HEK293 (cell line): ENCODE results near the gene ESPL1.
A peak's percentile ranks its signal among the peaks of the same experiment; 100 is the strongest.

Source experiments
- ELK4 ChIP-seq: IDR thresholded peaks from 2 replicates; pipeline ENCODE4 v1.6.1; 2011; ENCODE audit warnings: mild to moderate bottlenecking, low read depth, low read length, borderline replicate concordance
- GLI4 ChIP-seq: fragments of 450-650 bp; formaldehyde crosslinking; IDR thresholded peaks from 2 replicates; pipeline ENCODE4 v1.5.1; 2016; ENCODE audit warnings: missing biosample characterization, missing genetic modification characterization
- SP3 ChIP-seq: fragments of 450-650 bp; formaldehyde crosslinking; IDR thresholded peaks from 2 replicates; pipeline ENCODE4 v1.5.1; 2016; ENCODE audit warnings: missing biosample characterization, missing genetic modification characterization
- SP7 ChIP-seq: fragments of 450-650 bp; formaldehyde crosslinking; IDR thresholded peaks from 2 replicates; pipeline ENCODE4 v1.5.1; 2016; ENCODE audit warnings: missing biosample characterization, missing genetic modification characterization
- YY2 ChIP-seq: fragments of 450-650 bp; formaldehyde crosslinking; IDR thresholded peaks from 2 replicates; pipeline ENCODE4 v1.5.1; 2016; ENCODE audit warnings: missing biosample characterization, missing genetic modification characterization
- ZBTB17 ChIP-seq: fragments of 450-650 bp; formaldehyde crosslinking; IDR thresholded peaks from 2 replicates; pipeline ENCODE4 v1.5.1; 2016; ENCODE audit warnings: missing biosample characterization, missing genetic modification characterization
- ZNF223 ChIP-seq: fragments of 450-650 bp; formaldehyde crosslinking; IDR thresholded peaks from 2 replicates; pipeline ENCODE4 v1.5.1; 2016; ENCODE audit warnings: missing biosample characterization, missing genetic modification characterization
- ZNF302 ChIP-seq: fragments of 450-650 bp; formaldehyde crosslinking; IDR thresholded peaks from 2 replicates; pipeline ENCODE4 v1.5.1; 2016; ENCODE audit warnings: missing biosample characterization, missing genetic modification characterization, low read depth
- ZNF354C ChIP-seq: fragments of 450-650 bp; formaldehyde crosslinking; IDR thresholded peaks from 2 replicates; pipeline ENCODE4 v1.5.1; 2016; ENCODE audit warnings: missing biosample characterization, missing genetic modification characterization, low read depth, borderline replicate concordance
- ZNF423 ChIP-seq: fragments of 450-650 bp; formaldehyde crosslinking; IDR thresholded peaks from 2 replicates; pipeline ENCODE4 v1.5.1; 2016; ENCODE audit warnings: missing biosample characterization, missing genetic modification characterization
- ZNF580 ChIP-seq: fragments of 450-650 bp; formaldehyde crosslinking; IDR thresholded peaks from 2 replicates; pipeline ENCODE4 v1.5.1; 2016; ENCODE audit warnings: missing biosample characterization, missing genetic modification characterization
- ZNF600 ChIP-seq: fragments of 450-650 bp; formaldehyde crosslinking; IDR thresholded peaks from 2 replicates; pipeline ENCODE4 v1.5.1; 2016; ENCODE audit warnings: missing biosample characterization, missing genetic modification characterization
- ZNF654 ChIP-seq: fragments of 450-650 bp; formaldehyde crosslinking; IDR thresholded peaks from 2 replicates; pipeline ENCODE4 v1.5.1; 2016; ENCODE audit warnings: low read depth, missing biosample characterization, missing genetic modification characterization
- ZNF664 ChIP-seq: fragments of 450-650 bp; formaldehyde crosslinking; IDR thresholded peaks from 2 replicates; pipeline ENCODE4 v1.5.1; 2016; ENCODE audit warnings: missing biosample characterization, missing genetic modification characterization
- ZNF704 ChIP-seq: fragments of 450-650 bp; formaldehyde crosslinking; IDR thresholded peaks from 2 replicates; pipeline ENCODE4 v1.5.1; 2016; ENCODE audit warnings: missing biosample characterization, missing genetic modification characterization
- ZNF791 ChIP-seq: fragments of 450-650 bp; formaldehyde crosslinking; IDR thresholded peaks from 2 replicates; pipeline ENCODE4 v1.5.1; 2016; ENCODE audit warnings: missing biosample characterization, missing genetic modification characterization
- TF ChIP-seq, protein P1 (sequence below): fragments of 450-650 bp; formaldehyde crosslinking; IDR thresholded peaks from 2 replicates; pipeline ENCODE4 v1.5.1; 2016; ENCODE audit warnings: missing biosample characterization, missing genetic modification characterization
- TF ChIP-seq, protein P2 (sequence below): fragments of 450-650 bp; formaldehyde crosslinking; IDR thresholded peaks from 2 replicates; pipeline ENCODE4 v1.5.1; 2016; ENCODE audit warnings: missing biosample characterization, missing genetic modification characterization
- TF ChIP-seq, protein P3 (sequence below): fragments of 450-650 bp; formaldehyde crosslinking; IDR thresholded peaks from 2 replicates; pipeline ENCODE4 v1.5.1; 2016; ENCODE audit warnings: missing biosample characterization, missing genetic modification characterization
- TF ChIP-seq, protein P4 (sequence below): fragments of 450-650 bp; formaldehyde crosslinking; IDR thresholded peaks from 2 replicates; pipeline ENCODE4 v1.5.1; 2016; ENCODE audit warnings: missing biosample characterization, missing genetic modification characterization, borderline replicate concordance
- TF ChIP-seq, protein P5 (sequence below): fragments of 450-650 bp; formaldehyde crosslinking; IDR thresholded peaks from 2 replicates; pipeline ENCODE4 v1.5.1; 2017; ENCODE audit warnings: missing biosample characterization, missing genetic modification characterization

The ESPL1 gene

DNA sequence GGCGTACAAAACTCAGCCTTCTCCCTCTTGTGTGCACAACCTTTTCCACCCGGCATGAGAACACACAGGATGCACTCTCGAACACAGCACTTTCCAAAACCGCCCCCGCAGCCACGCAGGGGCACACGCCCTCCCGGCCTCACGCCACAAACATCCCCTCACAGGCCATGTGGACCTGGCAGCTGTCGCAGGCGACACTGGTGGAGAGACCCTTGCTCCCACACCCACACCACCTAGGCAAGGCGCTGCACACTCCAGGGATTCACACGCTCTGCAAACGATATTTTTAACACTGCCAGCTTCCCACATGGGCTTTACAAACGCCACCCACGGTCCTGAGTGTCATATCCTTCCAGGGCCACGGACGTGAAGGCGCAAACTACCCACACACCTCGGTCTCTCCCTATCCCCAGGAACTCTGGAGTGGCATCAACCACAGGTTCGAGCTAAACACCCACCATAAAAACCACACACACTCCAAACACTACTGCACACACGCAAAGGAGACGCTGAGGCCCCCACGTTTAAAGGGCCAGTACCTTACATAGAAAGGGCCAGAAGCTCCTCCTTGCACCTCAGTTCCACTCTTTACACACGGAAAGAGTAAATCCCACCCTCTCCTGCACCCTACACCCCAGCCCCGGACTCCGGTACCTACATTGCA is 48.7 kb upstream of the ESPL1 start (continued):
- TF ChIP-seq, protein P1, sequence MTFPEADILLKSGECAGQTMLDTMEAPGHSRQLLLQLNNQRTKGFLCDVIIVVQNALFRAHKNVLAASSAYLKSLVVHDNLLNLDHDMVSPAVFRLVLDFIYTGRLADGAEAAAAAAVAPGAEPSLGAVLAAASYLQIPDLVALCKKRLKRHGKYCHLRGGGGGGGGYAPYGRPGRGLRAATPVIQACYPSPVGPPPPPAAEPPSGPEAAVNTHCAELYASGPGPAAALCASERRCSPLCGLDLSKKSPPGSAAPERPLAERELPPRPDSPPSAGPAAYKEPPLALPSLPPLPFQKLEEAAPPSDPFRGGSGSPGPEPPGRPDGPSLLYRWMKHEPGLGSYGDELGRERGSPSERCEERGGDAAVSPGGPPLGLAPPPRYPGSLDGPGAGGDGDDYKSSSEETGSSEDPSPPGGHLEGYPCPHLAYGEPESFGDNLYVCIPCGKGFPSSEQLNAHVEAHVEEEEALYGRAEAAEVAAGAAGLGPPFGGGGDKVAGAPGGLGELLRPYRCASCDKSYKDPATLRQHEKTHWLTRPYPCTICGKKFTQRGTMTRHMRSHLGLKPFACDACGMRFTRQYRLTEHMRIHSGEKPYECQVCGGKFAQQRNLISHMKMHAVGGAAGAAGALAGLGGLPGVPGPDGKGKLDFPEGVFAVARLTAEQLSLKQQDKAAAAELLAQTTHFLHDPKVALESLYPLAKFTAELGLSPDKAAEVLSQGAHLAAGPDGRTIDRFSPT (tag by site-specific recombination), result peak; percentile 20; the same call in 1 of the 2 replicates
- TF ChIP-seq ZNF600 (peak; percentile 63), ZNF423 (tag by site-specific recombination) (peak; percentile 10; the same call in 1 of the 2 replicates), YY2 (tag by site-specific recombination) (no peak), GLI4 (tag by site-specific recombination) (no peak), ELK4 (no peak), SP7 (tag by site-specific recombination) (no peak), SP3 (tag by site-specific recombination) (no peak), ZNF664 (tag by site-specific recombination) (no peak), ZNF704 (no peak), ZNF223 (tag by site-specific recombination) (no peak), ZNF302 (no peak), ZNF654 (tag by site-specific recombination) (no peak), ZBTB17 (tag by site-specific recombination) (peak; percentile 13; the same call in 1 of the 2 replicates), ZNF354C (no peak), ZNF580 (0 out of 2 replicates have a peak, but pooled peaks have one; percentile 6), ZNF791 (no peak)
- TF ChIP-seq, protein P2, sequence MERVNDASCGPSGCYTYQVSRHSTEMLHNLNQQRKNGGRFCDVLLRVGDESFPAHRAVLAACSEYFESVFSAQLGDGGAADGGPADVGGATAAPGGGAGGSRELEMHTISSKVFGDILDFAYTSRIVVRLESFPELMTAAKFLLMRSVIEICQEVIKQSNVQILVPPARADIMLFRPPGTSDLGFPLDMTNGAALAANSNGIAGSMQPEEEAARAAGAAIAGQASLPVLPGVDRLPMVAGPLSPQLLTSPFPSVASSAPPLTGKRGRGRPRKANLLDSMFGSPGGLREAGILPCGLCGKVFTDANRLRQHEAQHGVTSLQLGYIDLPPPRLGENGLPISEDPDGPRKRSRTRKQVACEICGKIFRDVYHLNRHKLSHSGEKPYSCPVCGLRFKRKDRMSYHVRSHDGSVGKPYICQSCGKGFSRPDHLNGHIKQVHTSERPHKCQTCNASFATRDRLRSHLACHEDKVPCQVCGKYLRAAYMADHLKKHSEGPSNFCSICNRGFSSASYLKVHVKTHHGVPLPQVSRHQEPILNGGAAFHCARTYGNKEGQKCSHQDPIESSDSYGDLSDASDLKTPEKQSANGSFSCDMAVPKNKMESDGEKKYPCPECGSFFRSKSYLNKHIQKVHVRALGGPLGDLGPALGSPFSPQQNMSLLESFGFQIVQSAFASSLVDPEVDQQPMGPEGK (tag by site-specific recombination), result peak; percentile 52
- TF ChIP-seq, protein P3, sequence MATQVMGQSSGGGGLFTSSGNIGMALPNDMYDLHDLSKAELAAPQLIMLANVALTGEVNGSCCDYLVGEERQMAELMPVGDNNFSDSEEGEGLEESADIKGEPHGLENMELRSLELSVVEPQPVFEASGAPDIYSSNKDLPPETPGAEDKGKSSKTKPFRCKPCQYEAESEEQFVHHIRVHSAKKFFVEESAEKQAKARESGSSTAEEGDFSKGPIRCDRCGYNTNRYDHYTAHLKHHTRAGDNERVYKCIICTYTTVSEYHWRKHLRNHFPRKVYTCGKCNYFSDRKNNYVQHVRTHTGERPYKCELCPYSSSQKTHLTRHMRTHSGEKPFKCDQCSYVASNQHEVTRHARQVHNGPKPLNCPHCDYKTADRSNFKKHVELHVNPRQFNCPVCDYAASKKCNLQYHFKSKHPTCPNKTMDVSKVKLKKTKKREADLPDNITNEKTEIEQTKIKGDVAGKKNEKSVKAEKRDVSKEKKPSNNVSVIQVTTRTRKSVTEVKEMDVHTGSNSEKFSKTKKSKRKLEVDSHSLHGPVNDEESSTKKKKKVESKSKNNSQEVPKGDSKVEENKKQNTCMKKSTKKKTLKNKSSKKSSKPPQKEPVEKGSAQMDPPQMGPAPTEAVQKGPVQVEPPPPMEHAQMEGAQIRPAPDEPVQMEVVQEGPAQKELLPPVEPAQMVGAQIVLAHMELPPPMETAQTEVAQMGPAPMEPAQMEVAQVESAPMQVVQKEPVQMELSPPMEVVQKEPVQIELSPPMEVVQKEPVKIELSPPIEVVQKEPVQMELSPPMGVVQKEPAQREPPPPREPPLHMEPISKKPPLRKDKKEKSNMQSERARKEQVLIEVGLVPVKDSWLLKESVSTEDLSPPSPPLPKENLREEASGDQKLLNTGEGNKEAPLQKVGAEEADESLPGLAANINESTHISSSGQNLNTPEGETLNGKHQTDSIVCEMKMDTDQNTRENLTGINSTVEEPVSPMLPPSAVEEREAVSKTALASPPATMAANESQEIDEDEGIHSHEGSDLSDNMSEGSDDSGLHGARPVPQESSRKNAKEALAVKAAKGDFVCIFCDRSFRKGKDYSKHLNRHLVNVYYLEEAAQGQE (tag by site-specific recombination), result no peak
- TF ChIP-seq, protein P4, sequence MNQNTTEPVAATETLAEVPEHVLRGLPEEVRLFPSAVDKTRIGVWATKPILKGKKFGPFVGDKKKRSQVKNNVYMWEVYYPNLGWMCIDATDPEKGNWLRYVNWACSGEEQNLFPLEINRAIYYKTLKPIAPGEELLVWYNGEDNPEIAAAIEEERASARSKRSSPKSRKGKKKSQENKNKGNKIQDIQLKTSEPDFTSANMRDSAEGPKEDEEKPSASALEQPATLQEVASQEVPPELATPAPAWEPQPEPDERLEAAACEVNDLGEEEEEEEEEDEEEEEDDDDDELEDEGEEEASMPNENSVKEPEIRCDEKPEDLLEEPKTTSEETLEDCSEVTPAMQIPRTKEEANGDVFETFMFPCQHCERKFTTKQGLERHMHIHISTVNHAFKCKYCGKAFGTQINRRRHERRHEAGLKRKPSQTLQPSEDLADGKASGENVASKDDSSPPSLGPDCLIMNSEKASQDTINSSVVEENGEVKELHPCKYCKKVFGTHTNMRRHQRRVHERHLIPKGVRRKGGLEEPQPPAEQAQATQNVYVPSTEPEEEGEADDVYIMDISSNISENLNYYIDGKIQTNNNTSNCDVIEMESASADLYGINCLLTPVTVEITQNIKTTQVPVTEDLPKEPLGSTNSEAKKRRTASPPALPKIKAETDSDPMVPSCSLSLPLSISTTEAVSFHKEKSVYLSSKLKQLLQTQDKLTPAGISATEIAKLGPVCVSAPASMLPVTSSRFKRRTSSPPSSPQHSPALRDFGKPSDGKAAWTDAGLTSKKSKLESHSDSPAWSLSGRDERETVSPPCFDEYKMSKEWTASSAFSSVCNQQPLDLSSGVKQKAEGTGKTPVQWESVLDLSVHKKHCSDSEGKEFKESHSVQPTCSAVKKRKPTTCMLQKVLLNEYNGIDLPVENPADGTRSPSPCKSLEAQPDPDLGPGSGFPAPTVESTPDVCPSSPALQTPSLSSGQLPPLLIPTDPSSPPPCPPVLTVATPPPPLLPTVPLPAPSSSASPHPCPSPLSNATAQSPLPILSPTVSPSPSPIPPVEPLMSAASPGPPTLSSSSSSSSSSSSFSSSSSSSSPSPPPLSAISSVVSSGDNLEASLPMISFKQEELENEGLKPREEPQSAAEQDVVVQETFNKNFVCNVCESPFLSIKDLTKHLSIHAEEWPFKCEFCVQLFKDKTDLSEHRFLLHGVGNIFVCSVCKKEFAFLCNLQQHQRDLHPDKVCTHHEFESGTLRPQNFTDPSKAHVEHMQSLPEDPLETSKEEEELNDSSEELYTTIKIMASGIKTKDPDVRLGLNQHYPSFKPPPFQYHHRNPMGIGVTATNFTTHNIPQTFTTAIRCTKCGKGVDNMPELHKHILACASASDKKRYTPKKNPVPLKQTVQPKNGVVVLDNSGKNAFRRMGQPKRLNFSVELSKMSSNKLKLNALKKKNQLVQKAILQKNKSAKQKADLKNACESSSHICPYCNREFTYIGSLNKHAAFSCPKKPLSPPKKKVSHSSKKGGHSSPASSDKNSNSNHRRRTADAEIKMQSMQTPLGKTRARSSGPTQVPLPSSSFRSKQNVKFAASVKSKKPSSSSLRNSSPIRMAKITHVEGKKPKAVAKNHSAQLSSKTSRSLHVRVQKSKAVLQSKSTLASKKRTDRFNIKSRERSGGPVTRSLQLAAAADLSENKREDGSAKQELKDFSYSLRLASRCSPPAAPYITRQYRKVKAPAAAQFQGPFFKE (tag by site-specific recombination), result no peak
- TF ChIP-seq, protein P5, sequence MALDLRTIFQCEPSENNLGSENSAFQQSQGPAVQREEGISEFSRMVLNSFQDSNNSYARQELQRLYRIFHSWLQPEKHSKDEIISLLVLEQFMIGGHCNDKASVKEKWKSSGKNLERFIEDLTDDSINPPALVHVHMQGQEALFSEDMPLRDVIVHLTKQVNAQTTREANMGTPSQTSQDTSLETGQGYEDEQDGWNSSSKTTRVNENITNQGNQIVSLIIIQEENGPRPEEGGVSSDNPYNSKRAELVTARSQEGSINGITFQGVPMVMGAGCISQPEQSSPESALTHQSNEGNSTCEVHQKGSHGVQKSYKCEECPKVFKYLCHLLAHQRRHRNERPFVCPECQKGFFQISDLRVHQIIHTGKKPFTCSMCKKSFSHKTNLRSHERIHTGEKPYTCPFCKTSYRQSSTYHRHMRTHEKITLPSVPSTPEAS, result peak; percentile 97
